NCI-H748 (cell line): ENCODE measurements around the gene LIMCH1.

Source experiments
- DNase-seq: peaks from one replicate; lab custom pipeline; 2025; ENCODE audit not compliant: unreplicated experiment; lab: John Stamatoyannopoulos, UW

Gene LIMCH1

DNA sequence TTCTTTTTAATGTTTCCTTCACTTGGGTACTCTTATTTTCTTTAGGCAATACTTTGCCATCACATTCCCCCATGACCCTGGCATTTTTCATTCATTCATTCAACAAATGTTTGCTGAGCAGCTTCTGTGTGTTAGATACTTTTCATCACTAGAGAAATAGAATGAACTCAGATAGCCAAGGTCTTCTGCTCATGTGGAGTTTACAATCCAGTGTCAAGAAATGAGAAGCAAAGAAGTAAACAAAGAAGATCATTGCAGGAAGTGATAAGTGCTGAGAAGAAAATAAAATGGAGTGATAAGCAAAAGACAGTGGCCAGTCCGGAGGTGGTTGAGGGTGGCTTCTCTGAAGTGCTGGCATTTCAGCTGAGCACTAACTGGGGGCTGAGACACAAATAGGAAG is 63.1 kb downstream of the LIMCH1 start:
- no peak for DNase-seq

DNA sequence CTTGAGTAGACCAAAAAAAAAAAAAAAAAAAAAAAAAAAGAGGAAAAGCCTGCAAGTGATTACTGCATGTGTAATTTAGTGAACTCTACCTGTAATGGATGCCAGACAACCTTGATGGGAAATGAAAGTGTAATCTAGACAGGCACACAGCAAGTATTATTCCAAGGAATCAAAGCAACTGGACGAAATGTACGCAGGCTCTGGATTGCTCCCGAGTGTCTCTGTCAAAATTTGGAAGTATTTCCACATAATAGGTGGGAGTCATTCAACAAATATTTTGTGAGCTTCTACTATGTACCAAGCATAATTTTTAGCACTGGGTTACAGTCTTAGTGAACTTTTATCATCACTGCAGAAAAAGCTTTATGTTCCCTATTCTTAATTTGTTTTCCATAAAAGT is 64.2 kb downstream of the LIMCH1 start:
- no peak for DNase-seq

DNA sequence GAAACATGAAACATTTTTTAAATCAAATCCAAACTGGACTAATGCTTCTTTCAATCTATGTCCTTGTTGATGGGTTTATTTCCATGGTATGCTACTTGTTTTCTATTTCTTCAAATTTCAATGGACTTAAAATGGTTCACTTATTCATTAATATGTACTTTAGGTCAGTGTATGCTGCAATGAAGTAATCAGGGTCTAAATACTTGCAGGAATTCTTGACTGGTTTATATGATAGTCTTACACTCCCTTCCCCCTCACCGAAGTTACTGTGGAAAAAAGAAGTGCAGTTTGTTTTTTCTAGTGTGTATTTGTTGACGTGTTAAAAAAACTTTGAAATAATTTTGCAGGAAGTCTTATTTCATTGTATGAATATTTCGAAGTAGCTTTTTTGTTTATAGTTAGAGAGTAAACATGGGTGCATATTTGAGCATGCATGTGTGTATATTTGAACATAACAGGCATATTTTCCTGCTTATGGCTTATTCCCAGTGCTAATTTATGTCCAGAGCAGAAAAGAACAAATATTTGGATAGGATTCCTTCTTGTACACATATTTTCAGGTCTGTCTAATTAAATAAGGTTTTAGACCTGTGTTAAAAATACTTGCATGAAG is 65.0 kb downstream of the LIMCH1 start:
- DNase-seq: no peak

DNA sequence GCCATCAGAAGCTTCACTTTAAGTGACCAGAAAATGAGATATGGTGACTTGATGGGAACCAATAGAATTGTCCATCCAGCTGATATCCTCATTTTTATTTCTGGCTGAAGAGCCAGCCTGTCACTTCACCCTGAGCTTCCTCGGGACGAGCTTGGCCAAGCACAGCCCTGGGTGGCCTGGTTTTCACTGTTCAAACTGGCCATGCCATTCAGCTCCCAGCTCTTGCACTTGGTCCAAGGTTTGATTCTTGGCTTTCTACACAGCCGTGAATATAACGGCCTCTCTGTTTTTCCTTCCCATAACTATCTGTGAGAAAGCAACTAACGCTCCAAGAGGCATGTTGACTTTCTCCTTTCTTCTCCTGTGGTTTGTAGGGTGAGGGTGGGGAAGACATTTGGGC is 71.9 kb downstream of the LIMCH1 start:
- DNase-seq: no peak

DNA sequence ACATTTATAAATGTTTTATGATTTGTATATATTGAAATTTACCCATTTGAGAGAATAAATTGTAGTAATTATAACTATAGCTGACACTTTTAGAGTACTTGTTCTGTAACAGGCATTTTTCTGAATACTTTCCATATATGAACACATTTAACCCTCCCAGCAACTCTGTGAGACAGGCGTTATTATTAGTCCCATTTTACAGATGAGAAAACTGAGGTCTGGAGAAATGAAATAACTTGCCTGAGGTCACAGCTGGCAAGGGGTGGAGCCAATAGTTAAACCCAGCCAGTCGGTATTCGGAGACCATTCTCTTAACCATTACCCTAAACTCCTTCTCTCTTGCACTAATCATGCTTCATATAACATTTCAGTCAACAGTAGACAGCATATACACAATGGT is 72.5 kb downstream of the LIMCH1 start:
- no peak for DNase-seq

DNA sequence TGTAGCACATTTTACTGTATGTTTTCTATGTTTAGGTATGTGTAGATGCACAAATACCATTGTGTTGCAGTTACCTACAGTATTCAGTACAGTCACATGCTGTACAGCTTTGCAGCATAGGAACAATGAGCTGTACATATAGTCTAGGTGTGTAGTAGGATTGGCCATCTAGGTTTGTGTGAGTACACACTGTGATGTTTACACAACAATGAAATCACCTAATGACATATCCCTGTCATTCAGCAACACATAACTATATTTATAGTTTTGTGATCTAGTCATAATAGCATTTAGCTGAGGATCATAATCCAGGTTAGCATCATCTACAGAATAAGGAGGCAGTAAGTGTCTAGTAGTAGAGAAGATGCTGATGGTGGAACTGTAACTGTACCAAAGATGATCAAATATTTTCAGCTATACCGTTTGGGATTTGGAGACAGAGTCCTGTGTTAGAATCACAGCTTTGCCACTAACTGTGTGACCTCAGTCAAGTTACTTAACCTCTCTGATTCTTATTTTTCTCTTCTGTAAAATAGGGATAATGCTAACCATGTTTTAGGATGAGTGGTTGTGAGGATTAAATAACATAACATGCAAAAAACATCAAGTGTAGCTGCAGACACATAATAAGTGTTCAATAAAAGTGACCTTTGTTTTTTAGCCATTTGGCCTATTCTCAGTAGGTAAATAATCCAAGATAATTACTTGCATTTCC is 73.3 kb downstream of the LIMCH1 start:
- no peak for DNase-seq

DNA sequence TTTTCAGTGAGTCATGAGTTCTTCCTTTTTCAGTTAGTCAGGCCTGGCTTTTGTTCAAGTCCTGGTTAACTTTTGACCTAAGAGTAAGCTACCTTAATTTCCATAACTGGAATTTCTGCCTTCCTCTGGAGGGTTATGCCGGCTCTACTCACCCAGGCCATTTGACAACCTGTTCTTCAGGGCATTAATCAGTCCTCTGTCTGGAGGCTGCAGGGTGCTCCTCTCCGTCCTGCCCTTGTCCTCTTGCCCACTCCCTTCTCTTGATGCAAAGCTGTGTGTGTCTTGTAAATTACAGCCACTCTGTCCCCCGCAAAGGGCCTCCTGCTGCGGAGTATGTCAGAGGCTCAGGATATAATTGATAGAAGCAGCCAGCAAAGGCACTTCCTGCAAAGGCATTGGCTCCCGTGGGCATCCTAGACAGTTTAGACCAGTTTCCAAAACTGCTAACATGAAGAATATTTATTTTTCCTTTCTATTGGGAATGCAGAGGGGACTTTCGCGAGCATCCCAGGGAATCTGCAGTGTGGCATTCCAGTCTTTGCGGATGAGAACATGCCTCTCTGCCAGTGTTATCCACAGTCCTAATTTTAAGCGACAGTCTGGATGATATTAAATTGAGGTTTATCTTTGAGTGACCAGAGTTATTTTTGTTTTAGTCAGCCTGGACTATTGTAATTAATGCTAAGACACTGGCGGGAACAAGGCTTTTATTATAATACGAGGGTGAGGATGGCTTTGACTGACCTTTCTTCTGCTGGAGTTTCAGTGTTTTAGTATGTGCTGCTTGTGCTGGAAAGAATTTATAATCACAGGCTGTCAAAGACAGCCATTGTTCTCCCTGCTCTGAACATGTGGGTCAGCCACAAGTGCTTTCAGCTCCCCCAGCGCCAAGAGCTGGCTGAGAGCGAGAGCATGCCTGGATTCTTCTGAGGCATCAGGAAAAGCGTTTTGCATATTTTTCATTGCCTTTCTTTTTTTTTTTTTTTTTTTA is 74.2 kb downstream of the LIMCH1 start:
- DNase-seq: peak; percentile 68

DNA sequence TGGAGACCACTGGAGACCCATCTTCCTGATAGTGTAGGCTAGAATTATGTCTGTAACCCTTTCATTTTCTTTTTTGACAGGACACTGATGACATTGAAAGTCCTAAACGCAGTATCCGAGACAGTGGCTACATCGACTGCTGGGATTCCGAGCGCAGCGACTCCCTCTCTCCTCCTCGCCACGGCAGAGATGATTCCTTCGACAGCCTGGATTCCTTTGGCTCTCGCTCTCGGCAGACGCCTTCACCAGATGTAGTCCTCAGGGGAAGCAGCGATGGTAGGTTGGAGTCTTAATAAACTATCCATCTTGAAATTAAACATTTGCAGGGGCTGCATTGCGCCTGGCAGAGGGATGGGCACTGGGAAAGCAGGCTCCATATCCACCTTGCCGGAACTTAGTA is 75.4 kb downstream of the LIMCH1 start:
- no peak for DNase-seq

DNA sequence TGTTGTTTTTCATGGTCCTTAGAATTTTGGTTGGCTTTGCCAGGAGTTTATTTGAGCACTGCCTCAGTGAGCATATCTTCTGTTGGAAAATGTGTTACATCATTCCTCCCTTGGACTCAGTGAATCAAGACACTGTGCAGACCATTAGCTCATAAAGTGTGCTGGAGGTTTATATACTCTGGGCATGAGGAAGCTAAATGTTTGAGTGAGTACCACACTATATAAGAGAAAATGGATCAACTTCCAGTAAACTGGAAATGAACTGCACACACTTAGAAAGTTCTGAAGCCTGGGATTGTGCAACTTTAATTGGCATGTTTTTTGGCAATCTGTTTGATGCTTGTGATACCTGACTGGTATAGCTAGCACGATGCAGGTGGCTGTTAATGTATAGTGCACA is 75.9 kb downstream of the LIMCH1 start:
- no peak for DNase-seq

DNA sequence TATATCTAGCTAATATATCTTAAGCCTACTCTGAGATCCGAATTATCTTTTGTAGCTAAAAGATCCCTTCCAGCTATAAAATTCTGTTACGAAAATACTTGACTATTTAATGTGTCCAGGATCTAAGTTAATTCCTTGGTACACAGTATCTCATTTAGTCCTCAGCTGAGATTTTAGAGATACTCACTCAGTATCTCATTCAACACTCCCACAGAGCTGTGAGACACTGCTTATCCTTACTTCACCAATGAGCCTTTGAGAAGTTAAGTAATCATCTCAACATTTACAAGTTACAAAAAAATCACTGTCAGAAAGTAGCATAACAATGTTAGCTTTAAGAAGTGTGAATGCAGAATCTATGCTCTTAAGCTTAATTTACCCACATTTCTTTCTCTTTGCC is 76.6 kb downstream of the LIMCH1 start:
- DNase-seq: no peak

DNA sequence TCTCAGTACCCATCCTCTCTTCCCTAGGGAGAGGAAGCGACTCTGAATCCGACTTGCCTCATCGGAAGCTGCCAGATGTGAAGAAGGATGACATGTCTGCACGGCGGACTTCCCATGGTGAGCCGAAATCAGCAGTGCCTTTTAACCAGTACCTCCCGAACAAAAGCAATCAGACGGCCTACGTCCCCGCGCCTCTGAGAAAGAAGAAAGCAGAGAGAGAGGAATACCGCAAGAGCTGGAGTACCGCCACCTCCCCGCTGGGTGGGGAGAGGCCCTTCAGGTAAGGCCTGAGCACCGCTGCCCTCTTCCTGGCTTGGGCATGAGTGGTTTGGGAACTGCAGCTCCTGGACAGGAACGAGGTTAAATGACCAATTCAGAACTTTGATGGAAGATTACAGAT is 81.2 kb downstream of the LIMCH1 start:
- DNase-seq: no peak

DNA sequence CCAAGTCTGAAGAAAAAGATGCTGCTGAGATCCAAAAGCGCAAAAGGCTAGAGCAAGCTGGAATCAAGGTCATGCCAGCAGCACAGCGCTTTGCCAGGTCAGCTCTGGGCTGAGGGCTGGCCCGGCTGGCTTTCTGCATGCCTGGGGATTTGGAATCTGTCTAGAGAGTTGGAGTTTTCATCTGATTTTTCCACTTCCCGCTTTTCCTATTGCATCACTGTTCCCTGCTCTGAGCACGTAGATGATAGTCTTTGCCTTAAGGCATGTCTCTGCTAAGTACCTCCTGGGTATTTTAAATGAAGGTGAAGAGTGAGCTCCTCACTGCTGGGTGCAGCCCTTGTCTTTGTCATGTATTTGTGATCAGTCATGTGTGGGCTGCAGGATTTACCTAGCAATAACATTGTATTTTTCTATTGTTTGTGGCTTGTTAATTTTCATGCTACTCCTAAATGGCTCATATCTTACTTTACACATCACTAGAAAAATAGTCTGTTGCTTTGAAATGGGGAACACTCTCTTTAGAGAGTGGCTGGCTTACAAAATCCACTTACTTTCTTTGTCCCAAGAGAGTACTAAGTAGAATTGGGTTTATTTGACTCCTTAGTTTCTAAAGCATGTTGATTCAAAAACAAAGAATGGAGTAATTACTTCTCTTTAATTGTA is 82.8 kb downstream of the LIMCH1 start:
- DNase-seq: peak; percentile 44

DNA sequence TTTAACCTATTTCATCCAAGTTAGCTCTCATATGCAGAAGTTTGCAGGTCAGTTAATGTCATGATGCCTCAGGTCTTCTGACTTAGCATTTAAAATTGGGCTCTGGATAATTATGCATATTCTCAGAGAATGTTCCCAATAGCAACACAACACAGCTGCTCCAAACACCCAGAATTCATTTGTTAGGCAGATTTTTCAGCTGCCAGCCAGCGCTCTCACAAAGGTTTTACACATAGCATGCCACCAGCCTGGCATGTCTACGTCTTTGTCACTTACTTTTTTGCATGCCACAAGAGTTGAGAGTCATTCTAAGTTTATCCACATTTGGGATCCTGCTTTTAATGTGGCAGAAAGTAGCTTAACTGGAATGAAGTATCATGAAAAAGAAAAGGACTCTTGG is 84.8 kb downstream of the LIMCH1 start:
- no peak for DNase-seq

DNA sequence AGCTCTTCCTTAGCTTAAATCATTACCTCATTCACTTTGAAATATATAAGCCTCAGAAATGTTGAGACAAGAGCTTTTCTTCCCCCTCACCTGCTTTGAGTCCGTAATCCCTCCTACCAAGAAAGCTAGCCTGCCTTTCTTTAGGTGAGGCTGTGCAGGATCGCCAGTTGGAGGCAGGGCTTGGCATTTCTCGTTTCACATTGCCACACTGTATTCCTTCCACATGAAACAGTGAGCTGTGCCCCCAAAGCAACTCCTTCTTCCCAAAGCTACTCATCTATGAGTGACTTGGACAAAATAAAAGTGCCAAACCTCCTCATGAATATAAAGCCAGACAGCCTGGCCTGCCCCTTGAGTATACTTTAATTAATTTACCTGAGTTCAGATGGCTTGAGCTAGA is 86.8 kb downstream of the LIMCH1 start:
- DNase-seq: no peak

DNA sequence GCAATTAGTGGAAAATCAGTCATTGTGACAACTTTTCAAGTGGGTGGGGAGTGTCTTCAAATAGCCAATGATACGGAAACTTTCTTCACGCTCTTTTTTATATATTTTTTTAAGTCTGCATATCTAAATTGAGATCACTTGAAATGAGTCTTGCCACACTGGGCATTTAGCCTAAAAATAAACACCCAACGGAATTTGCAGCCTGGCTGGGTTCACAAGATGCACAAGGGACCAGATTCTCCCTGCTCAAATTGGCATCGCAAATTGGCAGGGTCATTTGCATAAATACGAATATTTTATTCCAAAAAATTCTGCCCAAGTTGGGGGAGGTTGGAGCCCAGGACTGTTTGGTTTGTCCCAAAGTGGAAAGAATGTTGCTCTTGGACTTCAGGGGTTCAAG is 87.6 kb downstream of the LIMCH1 start:
- DNase-seq: no peak

DNA sequence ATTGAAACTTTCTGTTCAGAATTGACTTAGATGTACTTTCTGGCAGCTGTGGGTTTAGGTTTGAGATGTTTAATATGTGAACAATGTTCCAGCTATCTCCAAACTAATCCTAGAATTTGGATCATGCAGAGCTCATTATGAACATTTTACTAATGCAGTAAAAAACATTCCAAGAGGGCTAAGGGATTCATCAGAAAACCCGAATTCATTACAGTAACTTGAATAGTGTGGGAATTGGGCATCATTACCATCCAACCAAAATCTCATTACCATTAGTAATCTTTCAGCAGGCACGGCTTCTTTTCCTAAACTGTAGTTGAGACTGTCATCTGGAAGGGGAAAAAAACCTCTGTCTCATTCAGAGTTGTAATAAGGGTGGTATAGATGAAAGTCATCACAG is 91.0 kb downstream of the LIMCH1 start:
- no peak for DNase-seq

DNA sequence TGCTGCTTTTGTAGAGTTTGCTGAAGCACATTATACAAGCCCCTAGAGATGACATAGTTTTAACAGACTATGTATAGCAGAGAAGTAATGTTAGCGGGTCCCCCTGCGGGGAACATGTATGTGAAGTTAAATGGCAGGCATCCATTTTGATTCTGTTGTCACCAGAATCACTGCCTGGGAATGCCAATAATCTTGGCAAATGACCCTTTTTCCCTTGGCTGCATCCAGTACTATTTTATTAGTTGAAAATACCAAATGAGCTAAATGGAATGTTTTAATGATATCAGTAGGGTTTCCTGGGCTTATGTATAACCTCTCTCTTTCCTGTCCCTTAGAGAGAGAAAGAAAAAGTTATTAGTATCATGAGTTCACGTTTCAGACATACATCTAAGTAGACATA is 93.6 kb downstream of the LIMCH1 start:
- DNase-seq: no peak

DNA sequence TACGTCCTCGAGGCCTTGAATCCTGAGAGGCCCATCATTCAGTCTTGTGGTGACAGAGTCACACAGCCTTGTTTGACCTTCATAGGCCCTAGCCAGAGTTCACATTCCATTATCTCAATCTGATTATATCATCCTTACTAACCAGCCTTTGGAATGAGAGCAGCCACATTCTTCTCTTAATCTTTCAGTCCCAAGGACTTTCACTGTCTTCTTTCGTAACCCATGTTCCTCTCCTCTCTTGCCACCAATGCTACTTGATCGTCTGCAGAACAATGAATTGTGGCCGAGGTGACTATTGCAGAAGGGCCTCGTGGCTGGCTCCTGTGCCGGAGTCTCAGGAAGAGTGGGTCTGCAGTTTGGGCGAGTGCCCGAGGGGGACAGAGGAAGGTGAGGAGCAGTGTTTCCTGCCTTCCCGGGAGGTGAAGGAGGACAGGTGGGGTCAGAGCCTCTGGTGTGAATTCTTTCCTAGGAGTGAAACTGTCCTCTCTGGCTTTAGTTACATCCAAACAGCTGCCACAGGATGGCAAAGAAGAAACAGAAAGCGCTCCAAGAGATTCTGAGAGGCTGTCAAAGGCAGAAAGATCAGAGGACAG is 94.6 kb downstream of the LIMCH1 start:
- no peak for DNase-seq

DNA sequence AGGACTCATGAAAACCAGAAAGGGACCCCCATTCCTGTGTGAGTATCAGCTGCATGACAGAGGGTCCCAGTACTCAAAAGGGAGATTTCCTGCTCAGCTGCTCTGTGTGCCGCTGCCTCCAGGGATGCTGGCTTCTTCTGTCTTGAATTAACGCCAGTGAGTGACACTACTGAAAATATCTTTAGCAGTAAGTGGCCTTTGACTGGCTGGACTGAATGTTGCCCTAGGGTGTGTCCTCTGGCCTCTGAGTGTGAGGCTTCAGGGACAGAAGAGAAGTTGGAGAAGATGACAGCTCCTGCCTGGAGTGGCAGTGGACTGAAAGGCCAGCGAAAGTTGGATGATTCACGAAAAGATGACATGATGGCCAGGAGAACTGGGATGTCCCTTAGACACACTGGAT is 95.4 kb downstream of the LIMCH1 start:
- no peak for DNase-seq

DNA sequence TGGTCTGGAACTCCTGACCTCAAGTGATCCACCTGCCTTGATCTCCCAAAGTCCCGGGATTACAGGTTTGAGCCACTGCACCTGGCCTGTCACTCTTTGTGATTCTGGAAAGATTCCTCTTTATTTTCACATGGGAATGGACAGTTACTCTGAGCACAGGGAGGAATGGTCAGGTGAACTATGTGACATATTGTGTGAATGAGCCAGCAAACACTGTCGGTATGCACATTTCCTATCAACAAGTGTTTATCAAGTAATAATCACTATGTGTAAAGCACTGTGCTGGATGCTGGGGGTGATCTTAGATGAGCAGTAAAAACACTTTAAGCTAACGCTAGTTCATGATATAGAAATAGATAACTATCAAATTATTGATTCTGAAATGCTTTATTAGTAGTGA is 97.5 kb downstream of the LIMCH1 start:
- DNase-seq: no peak

DNA sequence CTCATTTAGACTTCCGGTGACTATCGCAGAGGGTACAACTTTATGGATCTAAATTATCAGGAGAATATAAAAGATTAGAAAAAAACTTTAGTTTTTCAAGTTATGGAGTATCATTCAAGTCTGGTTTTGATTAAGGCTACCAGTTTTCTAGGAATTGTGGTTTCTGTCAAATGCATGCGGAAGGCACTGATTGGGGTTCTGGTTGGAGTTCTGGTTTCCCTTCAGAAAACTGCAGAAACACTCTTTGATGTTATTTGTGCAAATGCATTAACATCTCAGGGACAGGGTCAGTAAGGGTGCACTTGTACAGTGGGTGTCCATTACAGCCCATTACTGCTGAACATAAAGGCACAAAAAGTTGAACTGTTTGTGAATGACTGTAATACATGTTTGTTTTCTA is 100.2 kb downstream of the LIMCH1 start:
- DNase-seq: no peak
